Common myeloid progenitor, CD34-positive (primary cell): ENCODE data around the gene ZGPAT.

ENCODE experiments used
- CTCF ChIA-PET: fragments of 350-600 bp; sonication (Branson Sonifier 250); formaldehyde crosslinking; loops from one replicate; lab custom pipeline; 2021; ENCODE audit warnings: antibody characterized with exemption; lab: Charles Lee
- POLR2A ChIA-PET: fragments of 350-600 bp; sonication (Branson Sonifier 250); formaldehyde crosslinking; loops from one replicate; lab custom pipeline; 2021; ENCODE audit warnings: antibody characterized with exemption; lab: Charles Lee
- DNase-seq, 3 donors: peaks; one replicate each; pipeline versions ENCODE4 v3.0.0 to v3.0.0-alpha.2; 2013
- H3K27ac ChIP-seq, 2 experiments: 1 replicate in 1 of 2; 2 replicates in 1 of 2; pipeline ENCODE4 v1.7.0; 2013; ENCODE audit warnings: inconsistent platforms in 2 of 2, low read length in 2 of 2, mild to moderate bottlenecking in 2 of 2, low read depth in 1 of 2, moderate library complexity in 1 of 2; ENCODE audit not compliant: severe bottlenecking in 2 of 2, insufficient read depth in 1 of 2, poor library complexity in 1 of 2
- H3K27me3 ChIP-seq, 5 experiments: replicated peaks in 2 of 5; 1 replicate in 3 of 5; 2 replicates in 2 of 5; pipeline versions ENCODE4 v1.6.1 to v1.7.0; 2013; ENCODE audit warnings: low read length in 4 of 5, mild to moderate bottlenecking in 2 of 5, moderate library complexity in 2 of 5, inconsistent platforms in 1 of 5; ENCODE audit not compliant: insufficient read depth in 5 of 5, control insufficient read depth in 4 of 5
- H3K36me3 ChIP-seq, 4 experiments: 1 replicate in 2 of 4; 2 replicates in 2 of 4; pipeline versions ENCODE4 v1.6.1 to v1.7.0; 2013; ENCODE audit warnings: low read length in 3 of 4, control low read depth in 1 of 4, mild to moderate bottlenecking in 1 of 4; ENCODE audit not compliant: control insufficient read depth in 4 of 4, insufficient read depth in 4 of 4
- H3K4me1 ChIP-seq, 4 experiments: 1 replicate in 3 of 4; 2 replicates in 1 of 4; pipeline versions ENCODE4 v1.6.1 to v1.7.1; 2013; ENCODE audit warnings: low read length in 3 of 4, mild to moderate bottlenecking in 3 of 4, control low read depth in 1 of 4, inconsistent platforms in 1 of 4, moderate library complexity in 1 of 4; ENCODE audit not compliant: control insufficient read depth in 4 of 4, insufficient read depth in 4 of 4; ENCODE audit errors: control extremely low read depth in 1 of 4
- H3K4me3 ChIP-seq, 7 experiments: 1 replicate in 4 of 7; 2 replicates in 3 of 7; pipeline versions ENCODE4 v1.5.1 to v1.7.0; 2013; ENCODE audit warnings: mild to moderate bottlenecking in 7 of 7, low read length in 6 of 7, moderate library complexity in 6 of 7, inconsistent platforms in 2 of 7, low read depth in 2 of 7, control low read depth in 1 of 7; ENCODE audit not compliant: insufficient read depth in 4 of 7, control insufficient read depth in 1 of 7; ENCODE audit errors: extremely low read depth in 1 of 7
- H3K9me3 ChIP-seq, 5 experiments: 1 replicate in 4 of 5; 2 replicates in 1 of 5; pipeline versions ENCODE4 v1.6.1 to v1.7.1; 2013; ENCODE audit warnings: low read length in 4 of 5, mild to moderate bottlenecking in 2 of 5, inconsistent platforms in 1 of 5, low read depth in 1 of 5, moderate library complexity in 1 of 5; ENCODE audit not compliant: control insufficient read depth in 4 of 5, insufficient read depth in 2 of 5; ENCODE audit errors: control extremely low read depth in 1 of 5
- WGBS: methylation state at CpG from one replicate; pipeline ENCODE4 v1.1.5; 2013; ENCODE audit not compliant: insufficient coverage; 5-methylcytosine and 5-hydroxymethylcytosine counted together

ZGPAT gene

DNA sequence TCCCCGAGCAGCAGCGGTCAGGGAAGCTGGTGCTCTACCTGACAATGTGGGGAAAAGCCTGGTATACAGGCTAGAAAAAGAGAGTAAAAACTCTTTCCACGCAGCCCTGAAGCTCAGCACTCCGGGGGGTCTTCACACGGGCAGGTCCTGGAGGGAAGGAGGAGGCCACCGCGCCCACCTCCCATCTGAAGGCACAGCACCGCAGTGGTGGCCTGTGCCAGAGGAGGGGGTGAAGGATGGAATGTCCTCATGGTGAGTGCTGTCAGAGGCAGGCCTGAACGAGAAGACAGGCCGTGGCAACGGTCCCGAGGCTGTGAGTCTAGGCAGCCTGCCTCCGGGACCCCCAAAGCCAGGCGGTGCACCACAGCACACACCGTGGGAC lies 37.6 kb downstream of the ZGPAT start:
- CTCF ChIA-PET: no interaction called here
- Histone ChIP-seq H3K4me1 (peaks cover 0 to 15% (median 13%) of the 10 kb centered on the region in 4 experiments), H3K27ac (no peak overlapping the region), H3K36me3 (peaks cover 0 to 33% (median 11%) of the 10 kb centered on the region in 4 experiments), H3K27me3 (no peaks in the 10 kb centered on the region), H3K9me3 (no peaks in the 10 kb centered on the region), H3K4me3 (no peak overlapping the region)
- WGBS: 99% methylated on average over 10 of the region's 15 CpGs
- POLR2A ChIA-PET: no interaction called here
- DNase-seq: no peak

DNA sequence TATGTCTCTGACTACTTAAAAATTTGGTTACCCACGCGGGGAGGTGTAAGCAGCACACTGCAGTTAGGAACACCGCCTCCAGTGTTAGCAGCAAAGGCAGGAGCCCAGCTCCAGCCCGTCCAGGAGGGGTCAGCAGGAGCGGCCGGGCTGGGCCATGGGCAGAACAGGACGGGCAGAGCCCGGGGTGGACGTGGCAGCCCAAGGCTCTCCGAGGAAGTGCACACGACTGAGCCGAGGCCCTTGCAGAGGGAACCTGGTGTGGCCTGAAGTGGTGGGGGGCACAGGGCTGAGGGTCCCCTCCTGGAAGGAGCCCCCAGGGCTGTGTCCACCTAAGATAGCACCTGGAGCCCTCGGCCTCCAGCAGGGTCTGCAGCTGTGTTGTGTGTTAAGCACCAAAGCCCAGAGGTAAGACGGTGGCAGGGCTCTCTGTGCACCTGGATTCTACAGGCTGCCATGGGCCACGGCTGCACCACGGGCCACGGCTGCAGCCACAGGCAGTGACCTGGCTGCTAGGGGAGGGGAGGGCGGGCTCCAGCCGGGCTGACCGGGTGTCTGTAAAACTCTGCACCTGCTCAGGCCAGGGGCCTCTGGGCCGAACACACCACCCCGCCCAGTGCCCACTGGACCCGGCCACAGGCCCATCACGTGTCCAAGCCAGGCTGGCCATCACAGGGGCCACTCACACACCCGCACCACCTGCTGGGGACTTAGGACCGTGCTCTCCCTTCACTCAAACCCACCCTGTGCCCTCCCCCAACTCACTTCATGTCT lies 38.3 kb downstream of the ZGPAT start:
- ChIA-PET POLR2A (no interaction called here), CTCF (no interaction called here)
- Histone ChIP-seq H3K9me3 (no peaks in the 10 kb centered on the region), H3K36me3 (peaks cover 0 to 33% (median 11%) of the 10 kb centered on the region in 4 experiments), H3K4me1 (peaks cover 0 to 12% (median 9%) of the 10 kb centered on the region in 4 experiments), H3K27me3 (no peaks in the 10 kb centered on the region), H3K27ac (no peak overlapping the region), H3K4me3 (no peak overlapping the region)
- 98% methylated on average over 20 of the region's 26 CpGs for WGBS
- DNase-seq: no peak

DNA sequence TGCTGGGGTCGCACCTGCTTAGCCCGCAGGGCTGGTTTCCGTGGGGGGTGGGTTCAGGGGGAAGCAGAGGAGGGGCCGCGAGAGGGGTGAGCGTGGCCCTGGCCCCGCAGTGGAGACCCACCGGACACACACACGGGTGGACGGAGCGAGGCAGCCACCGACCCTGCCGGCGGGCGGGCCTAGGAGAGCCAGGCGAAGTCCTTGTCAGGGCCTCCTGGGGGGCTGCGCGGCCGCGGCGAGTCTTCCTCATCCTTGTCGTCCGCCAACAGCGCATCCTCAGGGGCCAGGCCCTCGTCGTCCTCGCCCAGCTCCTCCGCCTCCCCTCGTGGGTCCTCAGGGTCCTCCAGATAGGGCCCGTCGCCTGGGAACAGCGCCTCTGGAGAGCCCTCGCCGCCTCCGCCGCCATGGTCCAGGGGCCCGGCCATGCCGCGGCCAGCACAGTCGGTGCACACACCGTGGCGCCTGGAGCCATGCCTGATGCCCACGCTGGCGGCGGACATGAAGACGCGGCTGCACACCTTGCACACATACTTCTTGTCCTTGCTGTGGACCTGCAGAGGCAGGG lies 39.0 kb downstream of the ZGPAT start:
- Histone ChIP-seq H3K4me1 (peaks cover 0 to 8% (median 5%) of the 10 kb centered on the region in 4 experiments), H3K4me3 (no peak overlapping the region), H3K27me3 (no peaks in the 10 kb centered on the region), H3K36me3 (peaks cover 0 to 33% (median 11%) of the 10 kb centered on the region in 4 experiments), H3K9me3 (no peaks in the 10 kb centered on the region), H3K27ac (no peak overlapping the region)
- no peak for DNase-seq
- WGBS: 97% methylated on average over 37 of the region's 47 CpGs
- ChIA-PET CTCF (no interaction called here), POLR2A (no interaction called here)

DNA sequence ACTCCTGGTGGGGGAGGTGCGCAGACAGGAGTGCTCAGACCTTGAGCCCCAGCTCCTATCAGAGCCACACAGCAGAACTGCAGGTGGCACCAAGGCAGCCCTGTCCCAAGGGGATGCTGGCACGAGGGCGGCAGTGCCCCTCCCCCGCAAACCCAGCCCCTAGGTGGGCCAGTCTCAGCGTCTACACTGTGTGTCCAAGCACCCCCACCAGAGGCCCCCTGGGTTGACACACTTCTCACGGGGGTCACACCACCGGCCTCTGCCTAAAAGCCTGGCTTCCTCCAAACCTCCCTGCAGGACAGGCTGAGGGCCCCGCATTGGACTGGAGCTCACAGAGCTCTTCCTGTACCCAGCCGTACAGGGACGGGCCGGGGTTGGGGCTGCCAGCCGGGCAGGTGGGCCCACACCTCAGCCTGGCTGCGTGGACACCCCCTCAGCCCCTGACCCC lies 39.8 kb downstream of the ZGPAT start:
- Histone ChIP-seq H3K4me3 (no peak overlapping the region), H3K36me3 (peaks cover 0 to 26% (median 10%) of the 10 kb centered on the region in 4 experiments), H3K27ac (no peak overlapping the region), H3K4me1 (peaks cover 0 to 7% (median 5%) of the 10 kb centered on the region in 4 experiments), H3K27me3 (no peaks in the 10 kb centered on the region), H3K9me3 (no peaks in the 10 kb centered on the region)
- ChIA-PET CTCF (no interaction called here), POLR2A (interaction anchor here (0.5 kb wide), 1 partner anchor 18 kb away, joined by 3 read pairs; no protein-coding TSS in a partner anchor)
- WGBS: 94% methylated on average over 10 of the region's 13 CpGs
- DNase-seq: no peak

DNA sequence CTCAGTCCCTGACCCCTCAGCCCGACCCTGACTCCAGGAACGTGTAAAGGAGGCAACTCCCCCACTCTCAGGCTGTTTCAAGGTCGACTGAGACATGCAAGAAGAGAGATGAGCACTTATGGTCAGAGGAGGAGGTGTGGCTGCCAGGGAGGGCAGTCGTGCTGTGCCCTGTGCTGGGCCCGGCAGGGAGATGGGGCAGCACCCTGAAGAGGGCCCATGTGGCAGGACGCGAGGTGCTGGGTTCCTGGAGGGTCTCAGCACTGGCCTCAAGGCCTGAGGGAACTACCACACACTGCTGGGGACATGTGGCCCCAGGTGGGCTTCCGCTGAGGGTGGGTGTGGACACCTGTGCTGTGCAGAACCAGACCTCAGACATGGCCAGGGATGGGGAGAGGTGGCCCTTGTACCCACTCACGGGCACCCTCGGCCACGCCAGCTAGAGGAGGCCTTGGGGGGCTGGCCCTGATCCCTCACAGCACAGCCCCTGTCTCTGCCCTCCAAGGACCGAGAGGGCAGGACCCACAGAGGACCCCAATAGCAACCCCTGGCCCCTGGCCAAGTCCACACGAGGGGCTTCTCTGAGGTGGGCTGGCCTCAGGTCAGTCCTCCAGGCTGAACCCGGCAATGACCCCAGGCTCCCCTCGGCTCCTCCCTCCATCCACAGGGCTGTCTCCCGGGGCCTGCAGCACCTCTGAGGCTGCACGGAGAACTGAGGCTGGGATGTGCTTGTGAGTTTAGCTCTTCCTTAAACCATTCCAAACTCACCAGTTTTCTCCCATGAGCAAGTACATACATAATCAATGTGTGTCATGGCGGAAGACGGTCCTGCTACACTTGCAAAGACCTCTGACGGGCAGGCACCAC lies 40.5 kb downstream of the ZGPAT start:
- ChIA-PET POLR2A (no interaction called here), CTCF (no interaction called here)
- DNase-seq: no peak
- 89% methylated on average over 15 of the region's 20 CpGs for WGBS
- no peaks in the 10 kb centered on the region for H3K9me3 ChIP-seq
- no peaks in the 10 kb centered on the region for H3K27me3 ChIP-seq
- no peak overlapping the region for H3K27ac ChIP-seq
- H3K4me3 ChIP-seq: no peak overlapping the region
- H3K4me1 ChIP-seq: peaks cover 0 to 7% (median 5%) of the 10 kb centered on the region in 4 experiments
- peaks cover 0 to 23% (median 7%) of the 10 kb centered on the region in 4 experiments for H3K36me3 ChIP-seq

DNA sequence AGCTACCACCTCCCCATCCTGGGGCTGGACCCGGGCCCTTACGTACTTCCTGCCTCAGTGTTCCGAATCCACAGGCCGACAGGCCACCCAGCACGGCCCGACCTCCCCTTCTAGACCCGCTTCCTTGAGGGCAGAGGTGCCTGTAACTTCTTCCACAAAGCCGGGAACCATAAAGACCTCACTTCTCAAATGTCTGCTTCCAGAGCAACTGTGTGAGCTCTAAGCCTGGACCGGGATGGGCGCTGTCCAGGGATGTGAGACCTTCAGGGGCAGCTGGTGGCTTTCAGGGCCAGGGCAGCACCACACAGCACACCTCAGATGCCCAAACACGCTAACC lies 41.1 kb downstream of the ZGPAT start:
- WGBS: 84% methylated on average over 8 of the region's 11 CpGs
- no peak for DNase-seq
- Histone ChIP-seq H3K9me3 (no peaks in the 10 kb centered on the region), H3K4me1 (peaks cover 0 to 7% (median 5%) of the 10 kb centered on the region in 4 experiments), H3K27ac (no peak overlapping the region), H3K27me3 (no peaks in the 10 kb centered on the region), H3K36me3 (peaks cover 0 to 18% (median 5%) of the 10 kb centered on the region in 4 experiments), H3K4me3 (no peak overlapping the region)
- ChIA-PET POLR2A (no interaction called here), CTCF (no interaction called here)
